WERI-Rb-1 (cell line): Measurements from ENCODE around the gene UGT1A8.

Experiments used
- DNase-seq: peaks from one replicate; pipeline ENCODE4 v3.0.0-alpha.2; 2020
- H3K27ac ChIP-seq: fragments of 250-450 bp; sonication (Bioruptor Pico); 2 replicates; pipeline ENCODE4 v1.5.1; 2020; ENCODE audit warnings: mild to moderate bottlenecking, moderate library complexity
- H3K27me3 ChIP-seq: fragments of 250-450 bp; sonication (Bioruptor Pico); 2 replicates; pipeline ENCODE4 v1.5.1; 2021; ENCODE audit warnings: mild to moderate bottlenecking, low read depth, moderate library complexity; ENCODE audit not compliant: insufficient read depth, severe bottlenecking
- H3K36me3 ChIP-seq: fragments of 250-450 bp; sonication (Bioruptor Pico); 2 replicates; pipeline ENCODE4 v1.5.1; 2020; ENCODE audit warnings: mild to moderate bottlenecking, moderate library complexity
- H3K4me3 ChIP-seq: 2 replicates; pipeline ENCODE4 v1.5.1; 2011; ENCODE audit warnings: low read depth, mild to moderate bottlenecking, control low read depth, low read length
- H3K9me3 ChIP-seq: fragments of 250-450 bp; sonication (Bioruptor Pico); 2 replicates; pipeline ENCODE4 v1.5.1; 2021; ENCODE audit warnings: mild to moderate bottlenecking, moderate library complexity; ENCODE audit not compliant: severe bottlenecking
- CTCF ChIP-seq: IDR thresholded peaks from 2 replicates; pipeline ENCODE4 v1.5.1; 2011; ENCODE audit warnings: low read depth, mild to moderate bottlenecking, control low read depth, inconsistent platforms, low read length

UGT1A8 gene

GRCh38 chr2:233756429-233757081 is 139.1 kb downstream of the UGT1A8 start:
- Histone ChIP-seq H3K9me3 (peaks cover 8% of the 10 kb centered on the region), H3K36me3 (no peaks in the 10 kb centered on the region), H3K27ac (no peak overlapping the region), H3K27me3 (no peaks in the 10 kb centered on the region), H3K4me3 (no peak overlapping the region)
- no peak for TF ChIP-seq CTCF
- no peak for DNase-seq

GRCh38 chr2:233758141-233758540 is 140.7 kb downstream of the UGT1A8 start:
- TF ChIP-seq CTCF, result no peak
- H3K9me3 ChIP-seq, result no peaks in the 10 kb centered on the region
- no peak overlapping the region for H3K27ac ChIP-seq
- no peaks in the 10 kb centered on the region for H3K27me3 ChIP-seq
- H3K4me3 ChIP-seq, result no peak overlapping the region
- DNase-seq, result no peak
- no peaks in the 10 kb centered on the region for H3K36me3 ChIP-seq

GRCh38 chr2:233758849-233759248 is 141.4 kb downstream of the UGT1A8 start:
- Histone ChIP-seq H3K27me3 (no peaks in the 10 kb centered on the region), H3K36me3 (no peaks in the 10 kb centered on the region)

GRCh38 chr2:233760043-233760442 is 142.6 kb downstream of the UGT1A8 start, which contains the start of gene UGT1A1:
TSS of gene UGT1A1 (plus strand) at chr2:233760270. CDS start at chr2:233760288, 18 bp downstream.
- no peak for TF ChIP-seq CTCF
- no peaks in the 10 kb centered on the region for H3K27me3 ChIP-seq
- H3K4me3 ChIP-seq, result no peak within 1 kb of the TSS
- no peaks in the 10 kb centered on the region for H3K36me3 ChIP-seq
- H3K9me3 ChIP-seq, result no peaks in the 10 kb centered on the region
- no peak for DNase-seq
- H3K27ac ChIP-seq, result no peak within 1 kb of the TSS

More at GRCh38 chr2:233758849-233759248, 141.4 kb downstream of the UGT1A8 start:
- Histone ChIP-seq H3K4me3 (no peak overlapping the region), H3K9me3 (no peaks in the 10 kb centered on the region), H3K27ac (no peak overlapping the region)
- DNase-seq, result no peak
- no peak for TF ChIP-seq CTCF

- H3K36me3 ChIP-seq, result no peaks in the 10 kb centered on the region
- no peaks in the 10 kb centered on the region for H3K9me3 ChIP-seq
- no peak overlapping the region for H3K4me3 ChIP-seq
- H3K27me3 ChIP-seq, result no peaks in the 10 kb centered on the region
- H3K27ac ChIP-seq, result no peak overlapping the region
- DNase-seq, result no peak
- no peak for TF ChIP-seq CTCF
These were observed 143.8 kb downstream of the UGT1A8 start for GRCh38 chr2:233761040-233761769.

GRCh38 chr2:233764264-233764663 is 146.8 kb downstream of the UGT1A8 start:
- no peak for TF ChIP-seq CTCF
- no peak for DNase-seq
- H3K36me3 ChIP-seq, result no peaks in the 10 kb centered on the region
- no peak overlapping the region for H3K27ac ChIP-seq
- H3K27me3 ChIP-seq, result no peaks in the 10 kb centered on the region
- H3K9me3 ChIP-seq, result no peaks in the 10 kb centered on the region
- H3K4me3 ChIP-seq, result no peak overlapping the region
